Measurements from ENCODE around the gene CAMTA2. TPM values are rescaled to one million over a fixed set of nuclear protein-coding genes. Genes with fewer than 3 reads are reported as not detected.
A peak's percentile ranks its signal among the peaks of the same experiment; 100 is the strongest.

CAMTA2 gene
- total RNA-seq, 1 donor from 2014 or later = 72.1 TPM

DNA sequence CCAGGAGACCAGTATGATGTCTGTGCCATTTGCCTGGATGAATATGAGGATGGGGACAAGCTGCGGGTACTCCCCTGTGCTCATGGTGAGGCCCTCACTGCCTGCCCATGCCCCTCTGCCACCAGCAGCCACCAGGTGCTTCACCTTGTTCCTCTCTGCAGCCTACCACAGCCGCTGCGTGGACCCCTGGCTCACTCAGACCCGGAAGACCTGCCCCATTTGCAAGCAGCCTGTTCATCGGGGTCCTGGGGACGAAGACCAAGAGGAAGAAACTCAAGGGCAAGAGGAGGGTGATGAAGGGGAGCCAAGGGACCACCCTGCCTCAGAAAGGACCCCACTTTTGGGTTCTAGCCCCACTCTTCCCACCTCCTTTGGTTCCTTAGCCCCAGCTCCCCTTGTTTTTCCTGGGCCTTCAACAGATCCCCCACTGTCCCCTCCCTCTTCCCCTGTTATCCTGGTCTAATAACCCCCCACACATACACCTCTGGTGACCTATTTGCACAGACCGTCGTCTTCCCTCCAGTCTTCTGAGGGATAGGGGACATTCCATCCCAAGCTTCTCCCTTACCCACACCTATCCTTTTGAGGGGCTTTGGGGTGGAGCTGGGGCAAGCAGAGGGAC is 42.8 kb downstream of the CAMTA2 start:
- intact Hi-C loops (cut with DNase I) = loop anchor here (5.0 kb wide), 1 partner anchor 43 kb away; the partner anchor contains the start of gene CAMTA2
- Histone ChIP-seq H3K36me3 (peaks cover 32 to 49% of the 10 kb centered on the region in 2 donors), H3K9me3 (no peaks in the 10 kb centered on the region), H3K4me1 (peaks cover 20 to 37% of the 10 kb centered on the region in 2 donors), H3K27ac (peak overlapping the region; percentile 93 to 97), H3K4me3 (peak overlapping the region; percentile 28 to 94), H3K27me3 (no peaks in the 10 kb centered on the region)
- TF ChIP-seq, protein P1, sequence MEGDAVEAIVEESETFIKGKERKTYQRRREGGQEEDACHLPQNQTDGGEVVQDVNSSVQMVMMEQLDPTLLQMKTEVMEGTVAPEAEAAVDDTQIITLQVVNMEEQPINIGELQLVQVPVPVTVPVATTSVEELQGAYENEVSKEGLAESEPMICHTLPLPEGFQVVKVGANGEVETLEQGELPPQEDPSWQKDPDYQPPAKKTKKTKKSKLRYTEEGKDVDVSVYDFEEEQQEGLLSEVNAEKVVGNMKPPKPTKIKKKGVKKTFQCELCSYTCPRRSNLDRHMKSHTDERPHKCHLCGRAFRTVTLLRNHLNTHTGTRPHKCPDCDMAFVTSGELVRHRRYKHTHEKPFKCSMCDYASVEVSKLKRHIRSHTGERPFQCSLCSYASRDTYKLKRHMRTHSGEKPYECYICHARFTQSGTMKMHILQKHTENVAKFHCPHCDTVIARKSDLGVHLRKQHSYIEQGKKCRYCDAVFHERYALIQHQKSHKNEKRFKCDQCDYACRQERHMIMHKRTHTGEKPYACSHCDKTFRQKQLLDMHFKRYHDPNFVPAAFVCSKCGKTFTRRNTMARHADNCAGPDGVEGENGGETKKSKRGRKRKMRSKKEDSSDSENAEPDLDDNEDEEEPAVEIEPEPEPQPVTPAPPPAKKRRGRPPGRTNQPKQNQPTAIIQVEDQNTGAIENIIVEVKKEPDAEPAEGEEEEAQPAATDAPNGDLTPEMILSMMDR (IDR thresholded peaks at IDR 0.05) = no peak
- no peak for DNase-seq (ENCODE audit: low spot score in 2 of 2)

DNA sequence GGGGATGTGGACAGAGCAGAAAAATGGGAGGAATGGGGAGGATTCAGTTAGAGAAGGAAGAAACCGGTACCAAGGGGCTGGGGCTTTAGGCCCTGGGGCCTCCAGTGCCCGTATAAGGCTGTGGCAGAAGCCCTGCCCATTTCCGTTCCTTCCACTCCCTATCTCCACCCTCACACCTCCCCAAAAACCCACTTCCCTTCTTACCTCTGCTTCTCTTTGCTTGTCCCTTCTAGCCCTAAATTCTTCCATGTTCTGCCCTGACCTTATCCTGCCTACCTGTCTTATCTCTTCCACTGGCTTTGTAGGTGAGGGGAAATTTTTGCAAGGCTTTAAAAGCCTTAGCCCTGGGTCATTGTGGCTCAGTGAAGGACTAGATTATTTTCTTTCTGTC is 43.3 kb downstream of the CAMTA2 start:
- H3K36me3 ChIP-seq = peaks cover 32 to 49% of the 10 kb centered on the region in 2 donors
- no peak overlapping the region for H3K4me3 ChIP-seq
- H3K4me1 ChIP-seq = peaks cover 20 to 37% of the 10 kb centered on the region in 2 donors
- TF ChIP-seq, protein P1 (IDR thresholded peaks at IDR 0.05) = no peak
- no peak for DNase-seq (ENCODE audit: low spot score in 2 of 2)
- no peaks in the 10 kb centered on the region for H3K27me3 ChIP-seq
- intact Hi-C loops (cut with DNase I) = loop anchor here (5.0 kb wide), 1 partner anchor 43 kb away; the partner anchor contains the start of gene CAMTA2
- H3K27ac ChIP-seq = peak overlapping the region; percentile 93 to 97
- no peaks in the 10 kb centered on the region for H3K9me3 ChIP-seq

DNA sequence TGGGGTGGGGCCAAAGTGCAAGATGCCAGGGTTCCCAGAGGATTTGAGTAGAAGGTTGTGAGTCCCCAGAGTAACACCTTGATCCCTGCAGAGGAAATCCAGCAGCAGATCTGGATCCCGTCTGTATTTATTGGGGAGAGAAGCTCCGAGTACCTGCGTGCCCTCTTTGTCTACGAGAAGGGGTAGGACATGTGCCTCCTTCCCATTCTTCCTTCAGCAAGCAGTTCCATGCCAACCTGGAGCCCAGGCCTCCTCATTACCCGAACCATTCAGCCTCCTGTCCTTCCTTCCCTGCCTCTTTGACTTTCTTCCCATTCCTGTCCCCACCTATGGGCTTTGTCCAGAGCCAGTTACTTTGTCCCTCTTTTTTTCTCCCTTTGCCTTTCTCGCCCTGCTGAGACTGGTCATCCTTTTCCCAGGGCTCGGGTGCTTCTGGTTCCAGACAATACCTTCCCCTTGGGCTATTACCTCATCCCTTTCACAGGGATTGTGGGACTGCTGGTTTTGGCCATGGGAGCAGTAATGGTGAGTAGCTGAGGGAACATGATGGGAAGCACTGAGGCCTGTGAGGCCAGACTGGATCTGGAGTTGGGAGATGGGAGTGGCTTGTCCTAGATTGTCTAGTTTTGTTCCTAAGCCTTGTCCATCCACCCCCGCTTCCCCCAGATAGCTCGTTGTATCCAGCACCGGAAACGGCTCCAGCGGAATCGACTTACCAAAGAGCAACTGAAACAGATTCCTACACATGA is 44.5 kb downstream of the CAMTA2 start:
- intact Hi-C loops (cut with DNase I) = loop anchor here (5.0 kb wide), 1 partner anchor 44 kb away; the partner anchor contains the start of gene CAMTA2
- Histone ChIP-seq H3K9me3 (no peaks in the 10 kb centered on the region), H3K4me1 (peaks cover 24 to 46% of the 10 kb centered on the region in 2 donors), H3K4me3 (no peak overlapping the region), H3K27me3 (no peaks in the 10 kb centered on the region), H3K27ac (peak overlapping the region in 1 of 2 donors; percentile 16), H3K36me3 (peaks cover 34 to 53% of the 10 kb centered on the region in 2 donors)
- no peak for DNase-seq (ENCODE audit: low spot score in 2 of 2)
- TF ChIP-seq, protein P1 (IDR thresholded peaks at IDR 0.05) = no peak

DNA sequence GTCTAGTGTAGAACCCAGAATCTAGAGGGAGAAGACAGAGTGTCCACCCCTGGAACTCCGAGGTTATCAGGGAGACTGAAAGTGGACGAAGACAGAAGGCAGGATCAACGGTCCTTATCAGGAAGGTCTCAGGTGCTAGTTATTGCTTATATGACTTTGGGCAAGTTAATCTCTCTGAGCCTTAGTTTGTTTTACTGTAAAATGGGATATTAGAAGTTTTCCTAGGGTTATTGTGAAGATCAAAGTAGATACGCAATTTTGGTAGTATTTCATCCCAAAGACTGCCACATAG is 46.2 kb downstream of the CAMTA2 start:
- TF ChIP-seq, protein P1 (IDR thresholded peaks at IDR 0.05) = no peak
- peak overlapping the region; percentile 79 to 82 for H3K4me3 ChIP-seq
- no peak for DNase-seq (ENCODE audit: low spot score in 2 of 2)
- intact Hi-C loops (cut with DNase I) = loop anchor here (5.0 kb wide), 1 partner anchor 46 kb away; the partner anchor contains the start of gene CAMTA2
- peaks cover 21 to 45% of the 10 kb centered on the region in 2 donors for H3K4me1 ChIP-seq
- no peaks in the 10 kb centered on the region for H3K9me3 ChIP-seq
- peaks cover 43 to 63% of the 10 kb centered on the region in 2 donors for H3K36me3 ChIP-seq
- H3K27ac ChIP-seq = peak overlapping the region in 1 of 2 donors; percentile 88
- no peaks in the 10 kb centered on the region for H3K27me3 ChIP-seq

DNA sequence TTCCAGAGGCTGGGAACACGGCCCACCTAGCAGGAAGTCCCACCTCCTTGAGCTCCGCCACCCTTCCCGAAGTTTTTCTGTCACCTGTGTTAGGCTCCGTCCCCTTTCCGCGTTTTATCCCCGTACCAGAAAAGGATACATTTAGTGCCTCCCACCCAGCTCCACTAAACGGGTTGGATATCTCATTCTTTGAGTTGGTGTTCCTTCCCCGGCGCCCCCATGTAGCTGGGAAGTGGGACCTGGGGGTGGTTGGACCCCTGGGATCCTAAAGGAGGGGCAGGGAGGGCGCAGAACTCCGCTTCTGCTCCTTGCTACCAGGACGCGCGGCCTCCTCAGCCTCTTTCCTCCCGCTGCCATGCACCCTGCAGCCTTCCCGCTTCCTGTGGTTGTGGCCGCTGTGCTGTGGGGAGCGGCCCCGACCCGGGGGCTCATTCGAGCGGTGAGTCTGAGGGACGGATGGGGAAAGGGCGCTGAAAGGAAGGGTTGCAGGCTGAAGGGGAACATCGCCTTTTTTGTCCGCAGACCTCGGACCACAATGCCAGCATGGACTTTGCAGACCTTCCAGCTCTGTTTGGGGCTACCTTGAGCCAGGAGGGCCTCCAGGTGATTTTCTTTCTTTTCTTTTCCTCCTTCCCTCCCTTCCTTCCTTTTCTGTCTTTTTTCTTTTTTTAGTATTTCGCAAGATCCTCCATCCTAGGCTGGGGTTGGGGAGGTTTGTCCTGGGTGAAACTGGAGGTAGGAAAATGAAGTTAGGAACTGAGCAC is 46.7 kb downstream of the CAMTA2 start:
- peak in 1 of 2 donors; percentile 51 for DNase-seq (ENCODE audit: low spot score in 2 of 2)
- H3K27me3 ChIP-seq = no peaks in the 10 kb centered on the region
- intact Hi-C loops (cut with DNase I) = loop anchor here (1.0 to 5.0 kb wide), 3 partner anchors 8 to 47 kb away; partner anchors contain the start of genes CAMTA2, PFN1 and SPAG7
- TF ChIP-seq, protein P1 (IDR thresholded peaks at IDR 0.05) = no peak
- peaks cover 16 to 39% of the 10 kb centered on the region in 2 donors for H3K4me1 ChIP-seq
- H3K27ac ChIP-seq = peak overlapping the region; percentile 88 to 92
- H3K36me3 ChIP-seq = peaks cover 43 to 58% of the 10 kb centered on the region in 2 donors
- peak overlapping the region; percentile 79 to 82 for H3K4me3 ChIP-seq
- no peaks in the 10 kb centered on the region for H3K9me3 ChIP-seq
